KOPT-K1 (cell line): ENCODE data around the gene ADAMTS6.
"Not testable (repeated sequence)": the region's sequence is repeated elsewhere in the genome, so short reads cannot be mapped to it uniquely, and the experiment has no call there.

Experiments
- H3K27ac ChIP-seq: fragments of 200-600 bp; sonication (generic); 2 replicates; pipeline ENCODE4 v1.5.1; 2016; ENCODE audit warnings: antibody characterized with exemption, mild to moderate bottlenecking, low read depth, low read length; ENCODE audit not compliant: poor library complexity, severe bottlenecking
- H3K36me3 ChIP-seq: fragments of 200-600 bp; sonication (generic); 2 replicates; pipeline ENCODE4 v1.5.1; 2017; ENCODE audit warnings: antibody characterized with exemption, mild to moderate bottlenecking, low read length, moderate library complexity; ENCODE audit not compliant: insufficient read depth
- H3K9me3 ChIP-seq: fragments of 200-600 bp; sonication (generic); 2 replicates; pipeline ENCODE4 v1.5.1; 2017; ENCODE audit warnings: antibody characterized with exemption, low read length, mild to moderate bottlenecking; ENCODE audit not compliant: insufficient read depth, poor library complexity, severe bottlenecking

ADAMTS6 gene

GRCh38 chr5:65364907-65365306 lies 116.8 kb downstream of the ADAMTS6 start:
- H3K9me3 ChIP-seq: no peaks in the 10 kb centered on the region
- H3K27ac ChIP-seq: no peak overlapping the region
- no peaks in the 10 kb centered on the region for H3K36me3 ChIP-seq

- Histone ChIP-seq H3K27ac (no peak overlapping the region), H3K36me3 (no peaks in the 10 kb centered on the region), H3K9me3 (no peaks in the 10 kb centered on the region)
These were observed 118.2 kb downstream of the ADAMTS6 start for GRCh38 chr5:65363499-65363898.

GRCh38 chr5:65359981-65360380 lies 121.7 kb downstream of the ADAMTS6 start:
- Histone ChIP-seq H3K9me3 (no peaks in the 10 kb centered on the region), H3K36me3 (no peaks in the 10 kb centered on the region), H3K27ac (no peak overlapping the region)

GRCh38 chr5:65359569-65359968 lies 122.2 kb downstream of the ADAMTS6 start:
- H3K9me3 ChIP-seq: no peaks in the 10 kb centered on the region
- no peaks in the 10 kb centered on the region for H3K36me3 ChIP-seq
- H3K27ac ChIP-seq: no peak overlapping the region

- no peaks in the 10 kb centered on the region for H3K36me3 ChIP-seq
- no peaks in the 10 kb centered on the region for H3K9me3 ChIP-seq
- H3K27ac ChIP-seq: no peak overlapping the region
These were observed 125.4 kb downstream of the ADAMTS6 start for GRCh38 chr5:65356274-65356673.

- Histone ChIP-seq H3K9me3 (no peaks in the 10 kb centered on the region), H3K27ac (no peak overlapping the region), H3K36me3 (no peaks in the 10 kb centered on the region)
These were observed 126.4 kb downstream of the ADAMTS6 start for GRCh38 chr5:65355301-65355700.

- Histone ChIP-seq H3K9me3 (peaks cover 40% of the 10 kb centered on the region), H3K36me3 (no peaks in the 10 kb centered on the region), H3K27ac (no peak overlapping the region)
These were observed 139.9 kb downstream of the ADAMTS6 start for GRCh38 chr5:65341835-65342234.

- H3K27ac ChIP-seq: no peak overlapping the region
- H3K9me3 ChIP-seq: peaks cover 40% of the 10 kb centered on the region
- no peaks in the 10 kb centered on the region for H3K36me3 ChIP-seq
These were observed 143.0 kb downstream of the ADAMTS6 start for GRCh38 chr5:65338606-65339151.

GRCh38 chr5:65334077-65334476 lies 147.6 kb downstream of the ADAMTS6 start:
- no peak overlapping the region for H3K27ac ChIP-seq
- no peaks in the 10 kb centered on the region for H3K36me3 ChIP-seq
- peaks cover 3% of the 10 kb centered on the region for H3K9me3 ChIP-seq

GRCh38 chr5:65332591-65332990 lies 149.1 kb downstream of the ADAMTS6 start:
- H3K9me3 ChIP-seq: no peaks in the 10 kb centered on the region
- H3K27ac ChIP-seq: no peak overlapping the region
- no peaks in the 10 kb centered on the region for H3K36me3 ChIP-seq

- Histone ChIP-seq H3K9me3 (no peaks in the 10 kb centered on the region), H3K36me3 (no peaks in the 10 kb centered on the region), H3K27ac (no peak overlapping the region)
These were observed 152.5 kb downstream of the ADAMTS6 start for GRCh38 chr5:65329266-65329665.

GRCh38 chr5:65327582-65327981 lies 154.1 kb downstream of the ADAMTS6 start:
- Histone ChIP-seq H3K36me3 (no peaks in the 10 kb centered on the region), H3K27ac (no peak overlapping the region), H3K9me3 (no peaks in the 10 kb centered on the region)

- no peak overlapping the region for H3K27ac ChIP-seq
- no peaks in the 10 kb centered on the region for H3K9me3 ChIP-seq
- no peaks in the 10 kb centered on the region for H3K36me3 ChIP-seq
These were observed 154.8 kb downstream of the ADAMTS6 start for GRCh38 chr5:65326922-65327321.

GRCh38 chr5:65324226-65324625 lies 157.5 kb downstream of the ADAMTS6 start:
- no peak overlapping the region for H3K27ac ChIP-seq
- no peaks in the 10 kb centered on the region for H3K36me3 ChIP-seq
- no peaks in the 10 kb centered on the region for H3K9me3 ChIP-seq

GRCh38 chr5:65320704-65321103 lies 161.0 kb downstream of the ADAMTS6 start:
- H3K9me3 ChIP-seq, H3K36me3 ChIP-seq: not testable (repeated sequence)

GRCh38 chr5:65320250-65320649 lies 161.5 kb downstream of the ADAMTS6 start:
- Histone ChIP-seq H3K9me3 (no peaks in the 10 kb centered on the region), H3K27ac (no peak overlapping the region), H3K36me3 (no peaks in the 10 kb centered on the region)

More at GRCh38 chr5:65320704-65321103, 161.0 kb downstream of the ADAMTS6 start:
- H3K27ac ChIP-seq: not testable (repeated sequence)
